Activated T-helper 17 cell treated with anti-CD3 and anti-CD28 coated beads, Interleukin-2, amount 50 U/mL, for 72 hours (primary cell): ENCODE data around the gene PHKG1. TPM values are rescaled to one million over a fixed set of nuclear protein-coding genes. Genes with fewer than 3 reads are reported as not detected.
"Not testable (repeated sequence)": the region's sequence is repeated elsewhere in the genome, so short reads cannot be mapped to it uniquely, and the experiment has no call there.

ENCODE experiments used
- ATAC-seq: fragments of 150-1000 bp; cut with Tn5 transposase; replicated peaks from 2 replicates; pipeline ENCODE4 v1.10.0; 2021; ENCODE audit warnings: mild to moderate bottlenecking, moderate library complexity
- H3K27ac Mint-ChIP-seq: one replicate; pipeline ENCODE4 v1.8.0; 2022; ENCODE audit warnings: mixed read lengths
- H3K27me3 Mint-ChIP-seq: one replicate; pipeline ENCODE4 v1.8.0; 2022; ENCODE audit warnings: mixed read lengths
- H3K36me3 Mint-ChIP-seq: one replicate; pipeline ENCODE4 v1.8.0; 2022; ENCODE audit warnings: low read depth, mild to moderate bottlenecking, mixed read lengths
- H3K4me1 Mint-ChIP-seq: one replicate; pipeline ENCODE4 v1.8.0; 2022; ENCODE audit warnings: mixed read lengths
- H3K4me3 Mint-ChIP-seq: one replicate; pipeline ENCODE4 v1.8.0; 2022; ENCODE audit warnings: mild to moderate bottlenecking, mixed read lengths
- H3K9me3 Mint-ChIP-seq: one replicate; pipeline ENCODE4 v1.8.0; 2022; ENCODE audit warnings: mixed read lengths
- total RNA-seq, 2 donors: library from RNA; stranded (reverse); gene quantifications; one replicate each; pipeline ENCODE4 v1.2.3, GENCODE V29; 2022

The PHKG1 gene
- total RNA-seq, 2 donors from 2014 or later = 3.0 to 6.0 TPM

- H3K4me3 Mint-ChIP-seq, ATAC-seq, H3K27ac Mint-ChIP-seq, H3K9me3 Mint-ChIP-seq, H3K4me1 Mint-ChIP-seq, H3K27me3 Mint-ChIP-seq: not testable (repeated sequence)
- H3K36me3 Mint-ChIP-seq = peaks cover 65% of the 10 kb centered on the region
Observed at GRCh38 chr7:56098187-56099008, 5.6 kb upstream of the PHKG1 start.

- H3K27me3 Mint-ChIP-seq = no peaks in the 10 kb centered on the region
- peaks cover 58% of the 10 kb centered on the region for H3K36me3 Mint-ChIP-seq
- no peaks in the 10 kb centered on the region for H3K4me1 Mint-ChIP-seq
- H3K9me3 Mint-ChIP-seq = no peaks in the 10 kb centered on the region
- no peak overlapping the region for H3K4me3 Mint-ChIP-seq
- no peak overlapping the region for H3K27ac Mint-ChIP-seq
- peak; percentile 24 for ATAC-seq
Observed at GRCh38 chr7:56097700-56098099, 4.9 kb upstream of the PHKG1 start.

GRCh38 chr7:56092388-56092787 is 364 bp downstream of the PHKG1 start:
- H3K4me1 Mint-ChIP-seq, H3K27ac Mint-ChIP-seq, ATAC-seq, H3K27me3 Mint-ChIP-seq, H3K4me3 Mint-ChIP-seq, H3K9me3 Mint-ChIP-seq: not testable (repeated sequence)
- H3K36me3 Mint-ChIP-seq = peaks cover 16% of the 10 kb centered on the region

GRCh38 chr7:56091591-56091990 is 1.2 kb downstream of the PHKG1 start:
- peaks cover 14% of the 10 kb centered on the region for H3K36me3 Mint-ChIP-seq
- ATAC-seq = no peak
- H3K4me1 Mint-ChIP-seq = no peaks in the 10 kb centered on the region
- no peak overlapping the region for H3K27ac Mint-ChIP-seq
- H3K27me3 Mint-ChIP-seq = no peaks in the 10 kb centered on the region
- H3K9me3 Mint-ChIP-seq = no peaks in the 10 kb centered on the region
- H3K4me3 Mint-ChIP-seq = no peak overlapping the region

DNA sequence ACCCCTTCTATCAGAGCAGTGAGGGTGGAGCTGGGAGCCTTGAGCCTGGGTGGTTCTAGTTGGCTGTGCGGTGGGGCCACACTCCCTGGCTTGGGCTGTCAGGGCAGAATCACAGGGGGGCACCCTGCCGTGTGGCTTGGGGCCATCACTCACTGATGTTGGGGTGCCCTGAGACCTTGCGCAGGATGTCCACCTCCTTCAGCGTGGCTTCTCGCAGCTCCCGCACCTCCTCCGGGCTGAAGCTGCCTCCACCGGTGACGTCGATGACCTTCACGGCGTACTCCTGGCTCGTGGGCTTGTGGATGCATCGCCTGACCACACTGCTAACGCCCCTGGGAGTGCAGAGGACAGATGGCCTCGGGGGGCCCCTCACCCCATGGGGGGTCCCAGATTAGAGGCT is 5.3 kb downstream of the PHKG1 start:
- no peak overlapping the region for H3K27ac Mint-ChIP-seq
- no peaks in the 10 kb centered on the region for H3K27me3 Mint-ChIP-seq
- no peak for ATAC-seq
- H3K36me3 Mint-ChIP-seq = peaks cover 22% of the 10 kb centered on the region
- no peaks in the 10 kb centered on the region for H3K4me1 Mint-ChIP-seq
- no peaks in the 10 kb centered on the region for H3K9me3 Mint-ChIP-seq
- no peak overlapping the region for H3K4me3 Mint-ChIP-seq

DNA sequence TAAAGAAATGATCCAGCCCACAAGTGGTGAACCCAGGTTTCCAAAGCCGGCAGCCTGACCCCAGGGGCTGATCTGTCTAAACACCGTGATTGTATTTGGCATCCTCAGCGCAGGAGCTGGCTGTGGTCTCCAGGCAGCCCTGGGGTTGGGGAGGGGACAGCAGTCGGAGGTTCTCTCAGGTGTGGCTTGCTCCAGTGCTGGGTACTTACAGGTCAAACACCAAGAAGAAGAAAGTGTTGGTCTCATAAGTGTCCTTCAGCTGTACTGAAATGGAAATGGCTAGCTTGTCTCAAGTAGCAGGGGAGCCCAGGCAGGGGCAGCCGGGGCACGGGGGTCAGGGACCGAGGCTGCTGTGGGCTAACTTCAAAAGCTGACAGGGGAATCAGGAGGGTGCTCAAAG is 6.0 kb downstream of the PHKG1 start:
- no peaks in the 10 kb centered on the region for H3K4me1 Mint-ChIP-seq
- ATAC-seq = no peak
- H3K27ac Mint-ChIP-seq = no peak overlapping the region
- H3K36me3 Mint-ChIP-seq = peaks cover 29% of the 10 kb centered on the region
- H3K9me3 Mint-ChIP-seq = no peaks in the 10 kb centered on the region
- H3K27me3 Mint-ChIP-seq = no peaks in the 10 kb centered on the region
- no peak overlapping the region for H3K4me3 Mint-ChIP-seq

DNA sequence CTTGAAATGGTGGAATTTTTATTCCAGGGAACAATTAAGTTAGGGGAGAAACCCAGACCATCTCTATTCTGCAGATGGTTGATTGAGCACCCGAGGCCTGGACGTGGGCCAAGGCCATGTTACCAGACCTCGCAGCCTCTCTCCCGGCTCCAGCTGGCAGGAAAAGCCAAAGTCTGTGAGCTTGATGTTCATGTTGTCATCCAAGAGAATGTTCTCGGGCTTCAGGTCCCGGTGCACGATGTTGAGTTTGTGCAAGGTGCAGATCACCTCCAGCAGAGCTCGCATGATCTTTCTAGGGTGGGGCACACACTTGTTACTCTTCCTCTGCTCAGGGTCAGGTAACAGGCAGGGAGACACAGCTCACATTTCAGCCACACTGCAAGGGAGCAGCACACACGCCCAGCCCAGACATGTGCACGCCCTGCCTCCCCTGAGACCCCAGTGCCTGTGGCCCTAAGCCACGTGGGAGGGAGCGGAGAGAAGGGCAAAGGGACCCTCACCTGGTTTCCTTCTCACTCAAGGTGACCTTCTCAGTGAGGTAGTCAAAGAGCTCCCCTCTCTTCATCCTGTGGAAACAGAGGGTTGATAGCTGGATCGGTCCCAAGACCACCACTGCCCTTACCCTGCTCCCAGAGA is 9.5 kb downstream of the PHKG1 start:
- Mint-ChIP-seq H3K4me1 (no peaks in the 10 kb centered on the region), H3K4me3 (no peak overlapping the region), H3K27me3 (no peaks in the 10 kb centered on the region), H3K9me3 (no peaks in the 10 kb centered on the region), H3K36me3 (peaks cover 47% of the 10 kb centered on the region), H3K27ac (no peak overlapping the region)
- ATAC-seq = no peak

GRCh38 chr7:56081626-56082340 is 11.0 kb downstream of the PHKG1 start:
- H3K4me1 Mint-ChIP-seq = no peaks in the 10 kb centered on the region
- H3K27ac Mint-ChIP-seq = no peak overlapping the region
- no peak overlapping the region for H3K4me3 Mint-ChIP-seq
- no peaks in the 10 kb centered on the region for H3K27me3 Mint-ChIP-seq
- no peaks in the 10 kb centered on the region for H3K9me3 Mint-ChIP-seq
- no peak for ATAC-seq
- H3K36me3 Mint-ChIP-seq = peaks cover 48% of the 10 kb centered on the region

DNA sequence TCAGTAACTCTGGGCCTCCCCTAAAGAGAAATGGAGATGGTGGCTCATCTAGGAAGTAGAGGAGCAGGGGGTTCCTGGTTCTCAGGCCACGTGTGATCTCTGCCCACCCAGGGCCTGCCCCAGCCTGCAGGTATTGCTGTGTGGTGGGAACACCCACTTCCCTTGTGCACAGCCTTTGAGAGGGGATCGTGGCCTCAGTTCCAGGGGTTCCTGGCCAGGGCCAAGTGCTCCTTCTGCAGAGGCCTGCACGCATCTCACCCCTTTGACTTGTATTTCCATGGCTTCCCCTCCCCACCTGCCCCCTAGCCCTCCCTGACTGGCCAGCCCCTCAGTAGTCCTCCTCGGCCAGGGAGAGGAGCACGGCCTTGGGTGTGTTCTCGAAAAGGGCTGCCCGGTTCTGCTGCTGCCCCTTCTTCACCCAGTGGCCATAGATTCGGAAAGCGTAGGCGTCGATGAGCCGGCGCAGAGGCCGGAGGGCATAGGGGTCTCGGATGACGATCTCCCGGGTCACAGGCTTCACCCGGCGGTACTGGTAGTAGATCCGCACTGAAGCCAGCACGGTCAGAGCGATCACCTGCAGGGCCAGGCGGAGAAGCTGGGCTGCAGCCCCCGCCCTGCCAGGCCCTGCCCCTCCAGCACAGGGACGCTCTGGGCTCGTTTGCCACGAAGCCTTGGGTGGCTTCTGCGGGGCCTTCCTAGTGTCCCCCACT is 11.9 kb downstream of the PHKG1 start:
- not testable (repeated sequence) for ATAC-seq, H3K27ac Mint-ChIP-seq, H3K4me1 Mint-ChIP-seq, H3K27me3 Mint-ChIP-seq, H3K9me3 Mint-ChIP-seq, H3K4me3 Mint-ChIP-seq
- peaks cover 48% of the 10 kb centered on the region for H3K36me3 Mint-ChIP-seq

GRCh38 chr7:56079450-56080185 is 13.1 kb downstream of the PHKG1 start:
- peak overlapping the region; percentile 42 for H3K27ac Mint-ChIP-seq
- no peaks in the 10 kb centered on the region for H3K27me3 Mint-ChIP-seq
- no peak for ATAC-seq
- peaks cover 53% of the 10 kb centered on the region for H3K36me3 Mint-ChIP-seq
- no peak overlapping the region for H3K4me3 Mint-ChIP-seq
- no peaks in the 10 kb centered on the region for H3K9me3 Mint-ChIP-seq
- H3K4me1 Mint-ChIP-seq = no peaks in the 10 kb centered on the region

- Mint-ChIP-seq H3K27me3 (no peaks in the 10 kb centered on the region), H3K27ac (no peak overlapping the region), H3K36me3 (peaks cover 59% of the 10 kb centered on the region), H3K4me3 (no peak overlapping the region), H3K9me3 (no peaks in the 10 kb centered on the region), H3K4me1 (peaks cover 5% of the 10 kb centered on the region)
- ATAC-seq = no peak
Observed at GRCh38 chr7:56078196-56078595, 14.6 kb downstream of the PHKG1 start.

GRCh38 chr7:56077681-56078080 is 15.1 kb downstream of the PHKG1 start:
- no peak overlapping the region for H3K27ac Mint-ChIP-seq
- H3K27me3 Mint-ChIP-seq = no peaks in the 10 kb centered on the region
- ATAC-seq = no peak
- H3K36me3 Mint-ChIP-seq = peaks cover 64% of the 10 kb centered on the region
- H3K9me3 Mint-ChIP-seq = no peaks in the 10 kb centered on the region
- no peak overlapping the region for H3K4me3 Mint-ChIP-seq
- H3K4me1 Mint-ChIP-seq = peaks cover 5% of the 10 kb centered on the region

GRCh38 chr7:56074371-56074791 is 18.4 kb downstream of the PHKG1 start:
- Mint-ChIP-seq H3K4me3 (no peak overlapping the region), H3K9me3 (no peaks in the 10 kb centered on the region), H3K27me3 (no peaks in the 10 kb centered on the region), H3K4me1 (peaks cover 5% of the 10 kb centered on the region), H3K36me3 (peaks cover 62% of the 10 kb centered on the region), H3K27ac (peak overlapping the region; percentile 23)
- ATAC-seq = peak; percentile 90

- H3K4me3 Mint-ChIP-seq = not testable (repeated sequence)
Observed at GRCh38 chr7:56066376-56066775, 26.4 kb downstream of the PHKG1 start.

More at GRCh38 chr7:56066376-56066775, 26.4 kb downstream of the PHKG1 start:
- H3K27ac Mint-ChIP-seq, H3K27me3 Mint-ChIP-seq, H3K9me3 Mint-ChIP-seq, ATAC-seq: not testable (repeated sequence)
- Mint-ChIP-seq H3K36me3 (peaks cover 76% of the 10 kb centered on the region), H3K4me1 (peaks cover 27% of the 10 kb centered on the region)
